Caco-2 (cell line): ENCODE data around the gene NUP37. TPM values are rescaled to one million over a fixed set of nuclear protein-coding genes. Genes with fewer than 3 reads are reported as not detected.

Source experiments
- BruUV-seq: library from RNA; stranded (reverse); fragments of 400-500 nt; replicated peaks from 2 replicates; lab custom pipeline; 2021; lab: Mats Ljungman, UMichigan
- CTCF ChIA-PET: fragments of 300-600 bp; sonication (Branson Sonifier 250); formaldehyde crosslinking; loops from one replicate; lab custom pipeline; 2022; ENCODE audit warnings: antibody characterized with exemption; lab: Charles Lee
- POLR2A ChIA-PET: fragments of 300-600 bp; sonication (Branson Sonifier 250); formaldehyde crosslinking; loops from one replicate; lab custom pipeline; 2022; ENCODE audit warnings: antibody characterized with exemption; lab: Charles Lee
- DNase-seq, 2 experiments: peaks; one replicate each; pipeline versions ENCODE4 v3.0.0 to v3.0.0-alpha.2; 2020 to 2022
- H3K27me3 ChIP-seq: replicated peaks from 2 replicates; pipeline ENCODE4 v1.6.0; 2011; ENCODE audit warnings: low read length; ENCODE audit not compliant: control insufficient read depth, insufficient read depth
- H3K36me3 ChIP-seq: 2 replicates; pipeline ENCODE4 v1.5.1; 2011; ENCODE audit warnings: low read length; ENCODE audit not compliant: control insufficient read depth, insufficient read depth
- H3K4me1 ChIP-seq: fragments of 250-450 bp; sonication (Bioruptor Pico); 2 replicates; pipeline ENCODE4 v1.5.1; 2020; ENCODE audit warnings: mild to moderate bottlenecking
- H3K4me3 ChIP-seq: 2 replicates; pipeline ENCODE4 v1.5.1; 2011; ENCODE audit warnings: low read depth, mild to moderate bottlenecking, control low read depth, low read length
- H3K9me3 ChIP-seq: fragments of 250-450 bp; sonication (Bioruptor Pico); 2 replicates; pipeline ENCODE4 v1.5.1; 2020; ENCODE audit warnings: mild to moderate bottlenecking, moderate library complexity
- H3K27ac Mint-ChIP-seq: one replicate; pipeline ENCODE4 v1.8.0; 2022; ENCODE audit warnings: mixed read lengths; ENCODE audit not compliant: unreplicated experiment
- H3K27me3 Mint-ChIP-seq: one replicate; pipeline ENCODE4 v1.8.0; 2022; ENCODE audit warnings: mixed read lengths; ENCODE audit not compliant: insufficient read depth, unreplicated experiment
- H3K36me3 Mint-ChIP-seq: one replicate; pipeline ENCODE4 v1.8.0; 2022; ENCODE audit warnings: mild to moderate bottlenecking, mixed read lengths; ENCODE audit not compliant: insufficient read depth, unreplicated experiment
- H3K4me1 Mint-ChIP-seq: one replicate; pipeline ENCODE4 v1.8.0; 2022; ENCODE audit warnings: low read depth, mixed read lengths; ENCODE audit not compliant: unreplicated experiment
- H3K4me3 Mint-ChIP-seq: one replicate; pipeline ENCODE4 v1.8.0; 2022; ENCODE audit warnings: mild to moderate bottlenecking, moderate library complexity, mixed read lengths; ENCODE audit not compliant: unreplicated experiment
- H3K9me3 Mint-ChIP-seq: one replicate; pipeline ENCODE4 v1.8.0; 2022; ENCODE audit warnings: mixed read lengths; ENCODE audit not compliant: unreplicated experiment
- intact Hi-C: fragments of 100-400 bp; cut with micrococcal nuclease; formaldehyde crosslinking; loops from one replicate; pipeline ENCODE4 v1.10.0; 2022; ENCODE audit not compliant: unreplicated experiment
- total RNA-seq: library from RNA; stranded (reverse); gene quantifications from 2 replicates; pipeline ENCODE4 v1.2.3, GENCODE V29; 2022
- TF ChIP-seq, protein P1 (sequence below), 2 experiments: fragments of 200-600 bp in 1 of 2; IDR thresholded peaks; 1 replicate in 1 of 2; 2 replicates in 1 of 2; pipeline versions ENCODE4 v1.5.1 to v1.8.0; 2011 to 2022; ENCODE audit warnings: antibody characterized with exemption in 1 of 2, control low read depth in 1 of 2, inconsistent platforms in 1 of 2, low read depth in 1 of 2, low read length in 1 of 2, mild to moderate bottlenecking in 1 of 2, moderate library complexity in 1 of 2; ENCODE audit not compliant: insufficient read depth in 1 of 2, severe bottlenecking in 1 of 2, unreplicated experiment in 1 of 2

NUP37 gene
- total RNA-seq, 1 experiment from 2014 or later: 87.4 TPM

DNA sequence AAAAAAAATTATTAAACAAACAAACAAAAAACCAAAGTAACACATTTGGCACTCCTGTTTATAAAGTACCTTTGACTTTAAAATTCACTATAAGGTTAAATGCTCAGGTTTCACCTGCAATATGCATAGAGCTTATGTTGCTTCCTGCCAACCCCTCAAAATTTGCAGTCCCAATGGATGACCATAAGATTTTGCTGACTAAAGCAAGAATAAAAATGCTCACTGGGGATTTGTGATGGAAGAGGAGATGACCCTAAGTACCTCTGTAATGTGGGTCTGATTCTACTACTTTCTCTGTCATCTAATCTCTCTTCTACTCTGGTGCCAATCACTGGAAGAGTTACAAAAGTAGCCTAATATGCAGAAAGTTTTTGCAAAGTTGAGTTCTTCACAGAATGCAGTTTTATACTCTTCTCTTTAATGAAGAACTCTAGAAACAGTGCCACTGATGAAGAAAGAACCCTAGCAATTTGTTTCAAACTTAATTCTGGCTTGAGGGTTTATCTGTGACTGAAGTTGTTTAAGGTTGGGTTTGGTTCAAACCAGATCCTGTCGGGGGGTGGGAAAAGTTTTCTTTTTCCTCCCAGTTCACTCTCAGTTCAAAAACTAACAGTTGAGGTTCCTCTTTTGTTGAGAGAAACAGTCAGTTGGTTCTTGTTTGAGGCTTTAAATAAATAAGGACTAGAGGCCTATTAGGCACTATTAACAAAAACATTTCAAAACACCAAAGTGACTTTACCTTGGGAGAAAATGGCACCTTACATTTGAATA is 69.1 kb downstream of the NUP37 start:
- TF ChIP-seq, protein P1, sequence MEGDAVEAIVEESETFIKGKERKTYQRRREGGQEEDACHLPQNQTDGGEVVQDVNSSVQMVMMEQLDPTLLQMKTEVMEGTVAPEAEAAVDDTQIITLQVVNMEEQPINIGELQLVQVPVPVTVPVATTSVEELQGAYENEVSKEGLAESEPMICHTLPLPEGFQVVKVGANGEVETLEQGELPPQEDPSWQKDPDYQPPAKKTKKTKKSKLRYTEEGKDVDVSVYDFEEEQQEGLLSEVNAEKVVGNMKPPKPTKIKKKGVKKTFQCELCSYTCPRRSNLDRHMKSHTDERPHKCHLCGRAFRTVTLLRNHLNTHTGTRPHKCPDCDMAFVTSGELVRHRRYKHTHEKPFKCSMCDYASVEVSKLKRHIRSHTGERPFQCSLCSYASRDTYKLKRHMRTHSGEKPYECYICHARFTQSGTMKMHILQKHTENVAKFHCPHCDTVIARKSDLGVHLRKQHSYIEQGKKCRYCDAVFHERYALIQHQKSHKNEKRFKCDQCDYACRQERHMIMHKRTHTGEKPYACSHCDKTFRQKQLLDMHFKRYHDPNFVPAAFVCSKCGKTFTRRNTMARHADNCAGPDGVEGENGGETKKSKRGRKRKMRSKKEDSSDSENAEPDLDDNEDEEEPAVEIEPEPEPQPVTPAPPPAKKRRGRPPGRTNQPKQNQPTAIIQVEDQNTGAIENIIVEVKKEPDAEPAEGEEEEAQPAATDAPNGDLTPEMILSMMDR (IDR thresholded peaks at IDR 0.05; ENCODE audit: insufficient read depth in 1 of 2, low read depth in 1 of 2, low read length in 1 of 2, severe bottlenecking in 1 of 2, unreplicated experiment in 1 of 2): no peak
- H3K4me3 ChIP-seq: no peak overlapping the region
- peaks cover 17% of the 10 kb centered on the region for H3K4me1 ChIP-seq
- H3K9me3 Mint-ChIP-seq: peaks cover 19% of the 10 kb centered on the region
- peaks cover 16% of the 10 kb centered on the region for H3K36me3 Mint-ChIP-seq
- CTCF ChIA-PET: no interaction called here
- no peak overlapping the region for H3K27ac Mint-ChIP-seq
- no peaks in the 10 kb centered on the region for H3K36me3 ChIP-seq
- H3K9me3 ChIP-seq: 0 out of 2 replicates have a peak, but pooled peaks cover 3% of the 10 kb centered on the region
- BruUV-seq: no TSS peak
- intact Hi-C loops: loop anchor here (1.0 kb wide), 1 partner anchor 8 kb away; no protein-coding TSS in a partner anchor
- POLR2A ChIA-PET: interaction anchor here (1.1 kb wide), 1 partner anchor 9 kb away, joined by 3 read pairs; no protein-coding TSS in a partner anchor
- no peaks in the 10 kb centered on the region for H3K27me3 ChIP-seq
- peaks cover 25% of the 10 kb centered on the region for H3K4me1 Mint-ChIP-seq
- no peaks in the 10 kb centered on the region for H3K27me3 Mint-ChIP-seq
- DNase-seq: no peak
- H3K4me3 Mint-ChIP-seq: no peak overlapping the region

DNA sequence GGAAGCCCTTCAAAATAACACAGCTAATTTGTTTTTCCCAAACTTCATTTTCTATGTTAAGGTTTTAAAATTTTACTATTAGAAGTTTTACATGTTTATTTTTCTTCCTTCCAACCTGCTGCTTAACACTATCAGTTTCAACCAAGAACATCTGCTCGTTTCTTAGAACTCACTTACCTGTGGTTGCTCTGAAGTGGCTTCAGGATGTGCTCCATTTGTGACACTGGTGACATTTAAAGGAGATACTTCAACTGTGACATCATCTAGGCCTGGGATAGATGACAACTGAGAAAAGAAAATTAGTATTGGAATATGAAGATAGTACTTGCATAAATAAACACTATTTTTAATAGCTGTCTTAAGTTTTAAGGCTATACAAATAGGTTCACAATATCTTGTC is 76.0 kb downstream of the NUP37 start:
- H3K9me3 Mint-ChIP-seq: no peaks in the 10 kb centered on the region
- H3K27me3 ChIP-seq: no peaks in the 10 kb centered on the region
- H3K4me3 ChIP-seq: no peak overlapping the region
- no peak overlapping the region for H3K27ac Mint-ChIP-seq
- BruUV-seq: no TSS peak
- no peaks in the 10 kb centered on the region for H3K9me3 ChIP-seq
- TF ChIP-seq, protein P1 (IDR thresholded peaks at IDR 0.05; ENCODE audit: insufficient read depth in 1 of 2, low read depth in 1 of 2, low read length in 1 of 2, severe bottlenecking in 1 of 2, unreplicated experiment in 1 of 2): no peak
- ChIA-PET POLR2A (no interaction called here), CTCF (no interaction called here)
- H3K36me3 ChIP-seq: no peaks in the 10 kb centered on the region
- H3K27me3 Mint-ChIP-seq: no peaks in the 10 kb centered on the region
- no peak for DNase-seq
- intact Hi-C loops: no loop called here
- H3K4me1 Mint-ChIP-seq: no peaks in the 10 kb centered on the region
- peaks cover 4% of the 10 kb centered on the region for H3K36me3 Mint-ChIP-seq
- H3K4me3 Mint-ChIP-seq: peak overlapping the region; percentile 40
- H3K4me1 ChIP-seq: no peaks in the 10 kb centered on the region

DNA sequence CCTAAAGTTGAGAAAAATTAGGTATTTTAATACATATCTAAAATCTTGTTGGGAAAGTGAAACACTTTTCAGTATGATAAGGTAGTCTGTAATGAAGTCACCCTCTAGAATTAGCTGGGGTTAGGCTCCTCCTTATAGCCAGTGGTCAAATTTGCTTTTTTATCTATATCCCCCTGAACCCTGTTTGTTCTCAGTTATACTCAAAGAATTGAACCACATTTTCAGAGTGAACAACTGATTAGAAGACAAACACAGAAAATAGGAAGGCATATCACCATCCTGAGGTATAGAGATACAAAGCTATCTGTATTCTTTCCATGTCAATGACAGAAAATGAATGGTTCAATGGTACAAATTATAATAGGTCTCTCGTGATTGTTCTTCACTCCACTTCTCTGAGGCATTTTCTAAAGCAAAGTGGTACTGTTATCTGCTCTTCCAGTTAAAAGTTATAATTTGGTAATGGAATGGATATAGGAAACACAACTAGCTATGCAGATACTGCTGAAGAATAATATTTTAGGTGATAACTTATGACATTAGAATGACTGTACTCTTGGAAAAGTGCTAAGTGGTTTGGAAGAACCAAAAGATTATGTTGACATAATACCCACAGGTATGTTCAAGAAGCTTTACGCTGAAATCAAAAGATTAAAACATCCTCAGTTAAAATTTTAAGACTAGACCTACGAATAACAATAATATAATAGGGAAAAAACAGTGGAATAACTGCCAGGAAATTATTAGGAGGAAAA is 85.7 kb downstream of the NUP37 start:
- no peak overlapping the region for H3K4me3 ChIP-seq
- Mint-ChIP-seq H3K36me3 (peaks cover 27% of the 10 kb centered on the region), H3K4me1 (peaks cover 29% of the 10 kb centered on the region), H3K27ac (no peak overlapping the region), H3K27me3 (no peaks in the 10 kb centered on the region), H3K9me3 (peaks cover 9% of the 10 kb centered on the region), H3K4me3 (no peak overlapping the region)
- ChIA-PET CTCF (no interaction called here), POLR2A (no interaction called here)
- H3K9me3 ChIP-seq: no peaks in the 10 kb centered on the region
- H3K4me1 ChIP-seq: peaks cover 8% of the 10 kb centered on the region; the same call in 1 of the 2 replicates
- DNase-seq: no peak
- no TSS peak for BruUV-seq
- H3K36me3 ChIP-seq: no peaks in the 10 kb centered on the region
- TF ChIP-seq, protein P1 (IDR thresholded peaks at IDR 0.05; ENCODE audit: insufficient read depth in 1 of 2, low read depth in 1 of 2, low read length in 1 of 2, severe bottlenecking in 1 of 2, unreplicated experiment in 1 of 2): no peak
- no peaks in the 10 kb centered on the region for H3K27me3 ChIP-seq
- intact Hi-C loops: no loop called here
